GM21786 (cell line): Measurements from ENCODE around the gene TOGARAM1.

Source experiments
- ATAC-seq: cut with Tn5 transposase; IDR thresholded peaks from one replicate; pipeline ENCODE4 v1.9.1; 2021; ENCODE audit not compliant: unreplicated experiment

Gene TOGARAM1

DNA sequence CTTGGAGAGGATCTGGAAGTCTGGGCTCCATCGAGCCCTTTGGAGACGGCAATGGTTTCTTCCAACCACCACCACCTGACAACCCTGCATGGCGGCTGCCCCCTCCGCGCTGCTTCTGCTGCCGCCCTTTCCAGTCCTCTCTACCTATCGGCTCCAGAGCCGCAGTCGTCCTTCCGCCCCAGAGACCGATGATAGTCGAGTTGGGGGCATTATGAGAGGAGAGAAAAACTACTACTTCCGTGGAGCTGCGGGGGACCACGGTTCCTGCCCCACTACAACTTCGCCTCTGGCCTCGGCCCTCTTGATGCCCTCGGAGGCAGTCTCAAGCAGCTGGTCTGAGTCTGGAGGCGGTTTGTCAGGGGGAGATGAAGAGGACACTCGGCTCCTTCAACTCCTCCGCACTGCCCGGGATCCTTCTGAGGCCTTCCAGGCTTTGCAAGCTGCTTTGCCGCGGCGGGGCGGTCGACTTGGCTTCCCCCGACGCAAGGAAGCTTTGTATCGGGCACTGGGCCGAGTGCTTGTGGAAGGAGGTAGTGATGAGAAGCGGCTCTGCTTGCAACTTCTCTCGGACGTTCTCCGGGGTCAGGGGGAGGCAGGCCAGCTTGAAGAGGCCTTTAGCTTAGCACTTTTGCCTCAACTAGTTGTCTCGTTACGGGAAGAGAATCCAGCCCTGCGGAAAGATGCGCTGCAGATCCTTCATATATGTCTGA, 499 bp downstream of the TOGARAM1 start:
- peak; percentile 16 for ATAC-seq

DNA sequence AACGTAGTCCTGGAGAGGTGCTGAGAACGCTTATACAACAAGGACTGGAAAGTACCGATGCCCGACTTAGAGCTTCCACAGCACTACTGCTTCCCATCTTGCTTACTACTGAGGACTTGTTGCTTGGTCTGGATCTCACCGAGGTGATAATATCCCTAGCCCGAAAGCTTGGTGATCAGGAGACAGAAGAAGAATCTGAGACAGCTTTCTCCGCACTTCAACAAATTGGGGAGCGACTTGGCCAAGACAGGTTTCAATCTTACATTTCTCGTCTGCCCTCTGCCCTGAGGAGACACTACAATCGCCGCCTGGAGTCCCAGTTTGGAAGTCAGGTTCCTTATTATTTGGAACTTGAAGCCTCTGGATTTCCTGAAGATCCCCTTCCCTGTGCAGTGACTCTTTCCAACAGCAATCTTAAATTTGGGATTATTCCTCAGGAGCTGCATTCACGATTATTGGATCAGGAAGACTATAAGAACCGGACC, 1.1 kb downstream of the TOGARAM1 start:
- no peak for ATAC-seq

- ATAC-seq = no peak
These were observed 1.9 kb downstream of the TOGARAM1 start for GRCh38 chr14:44963775-44964380.

DNA sequence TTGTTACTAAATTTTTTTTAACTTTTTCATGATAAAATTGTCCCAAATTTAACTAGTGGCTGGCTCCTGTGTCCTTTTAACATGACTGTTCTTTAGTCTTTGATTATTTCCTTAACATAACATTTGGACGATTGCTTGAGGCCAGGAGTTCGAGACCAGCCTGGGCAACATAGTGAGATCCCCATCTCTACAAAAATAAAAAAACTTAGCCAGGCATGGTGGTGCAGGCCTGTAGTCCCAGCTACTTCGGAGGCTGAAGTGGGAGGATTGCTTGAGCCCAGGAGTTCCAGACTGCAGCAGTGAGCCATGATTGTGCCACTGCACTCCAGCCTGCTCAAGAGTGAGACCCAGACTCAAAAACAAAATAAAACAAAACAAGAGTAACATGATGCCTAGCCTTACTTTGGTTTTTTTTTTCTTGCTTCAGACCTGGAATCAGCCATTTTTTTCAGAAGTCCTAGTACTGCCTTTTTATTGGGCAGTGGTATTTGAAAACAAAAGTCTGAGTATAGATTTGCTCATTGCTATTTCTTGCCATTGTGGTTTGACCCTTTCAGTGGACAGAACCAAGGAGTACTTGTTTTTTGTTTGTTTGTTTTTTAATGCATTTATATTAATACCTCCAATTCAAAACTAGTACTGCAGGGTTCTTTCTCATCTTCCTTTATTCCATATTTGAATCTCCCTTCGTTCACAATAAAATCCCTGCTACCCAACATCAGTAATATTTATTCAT, 4.8 kb downstream of the TOGARAM1 start:
- ATAC-seq = no peak

DNA sequence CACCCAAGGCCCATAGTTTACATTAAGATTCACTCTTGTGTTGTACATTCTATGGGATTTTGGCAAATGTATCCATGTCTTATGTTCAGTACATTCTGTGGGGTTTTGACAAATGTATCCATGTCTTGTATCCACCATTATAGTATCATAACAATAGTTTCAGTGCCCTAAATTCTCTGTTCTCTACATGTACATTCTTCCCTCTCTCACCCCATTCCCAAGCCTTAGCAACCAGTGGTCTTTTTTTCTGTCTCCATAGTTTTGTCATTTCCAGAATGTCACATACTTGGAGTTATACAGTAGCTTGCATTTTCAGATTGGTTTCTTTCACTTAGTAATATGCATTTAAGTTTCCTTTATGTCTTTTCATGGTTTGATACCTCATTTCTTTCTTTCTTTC, 6.7 kb downstream of the TOGARAM1 start:
- ATAC-seq = no peak

DNA sequence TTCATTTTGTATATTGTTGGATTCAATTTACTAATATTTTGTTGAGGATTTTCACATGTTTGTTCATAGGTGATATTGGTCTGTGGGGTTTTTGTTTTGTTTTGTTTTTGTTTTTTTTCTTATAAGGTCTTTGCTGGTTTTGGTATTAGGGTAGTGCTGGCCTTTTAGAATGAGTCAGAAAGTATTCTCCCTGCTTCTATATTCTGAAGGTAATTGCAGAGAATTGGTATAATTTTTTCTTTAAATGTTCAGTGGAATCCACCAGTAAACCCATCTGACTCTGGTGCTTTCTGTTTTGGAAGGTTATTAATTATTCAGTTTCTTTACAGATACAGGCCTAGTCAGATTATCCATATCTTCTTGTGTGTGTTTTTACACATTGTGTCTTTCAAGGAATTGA, 8.9 kb downstream of the TOGARAM1 start:
- no peak for ATAC-seq

DNA sequence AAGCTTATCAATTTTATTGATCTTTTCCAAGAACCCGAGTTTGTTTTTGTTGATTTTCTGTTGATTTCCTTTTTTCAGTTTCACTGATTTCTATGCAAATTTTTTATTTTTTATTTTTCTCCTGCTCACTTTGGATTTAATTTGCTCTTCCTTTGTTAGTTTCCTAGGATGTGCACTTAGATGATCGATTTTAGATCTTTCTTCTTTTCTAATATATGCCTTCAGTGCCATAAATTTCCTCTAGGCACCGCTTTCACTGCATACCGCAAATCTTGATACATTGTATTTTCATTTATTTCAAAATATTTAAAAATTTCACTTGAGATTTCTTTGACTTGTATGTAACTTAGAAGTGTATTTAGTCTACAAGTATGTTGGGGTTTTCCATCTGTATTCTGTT, 9.5 kb downstream of the TOGARAM1 start:
- no peak for ATAC-seq

GRCh38 chr14:44979273-44979672, 17.3 kb downstream of the TOGARAM1 start:
- no peak for ATAC-seq

DNA sequence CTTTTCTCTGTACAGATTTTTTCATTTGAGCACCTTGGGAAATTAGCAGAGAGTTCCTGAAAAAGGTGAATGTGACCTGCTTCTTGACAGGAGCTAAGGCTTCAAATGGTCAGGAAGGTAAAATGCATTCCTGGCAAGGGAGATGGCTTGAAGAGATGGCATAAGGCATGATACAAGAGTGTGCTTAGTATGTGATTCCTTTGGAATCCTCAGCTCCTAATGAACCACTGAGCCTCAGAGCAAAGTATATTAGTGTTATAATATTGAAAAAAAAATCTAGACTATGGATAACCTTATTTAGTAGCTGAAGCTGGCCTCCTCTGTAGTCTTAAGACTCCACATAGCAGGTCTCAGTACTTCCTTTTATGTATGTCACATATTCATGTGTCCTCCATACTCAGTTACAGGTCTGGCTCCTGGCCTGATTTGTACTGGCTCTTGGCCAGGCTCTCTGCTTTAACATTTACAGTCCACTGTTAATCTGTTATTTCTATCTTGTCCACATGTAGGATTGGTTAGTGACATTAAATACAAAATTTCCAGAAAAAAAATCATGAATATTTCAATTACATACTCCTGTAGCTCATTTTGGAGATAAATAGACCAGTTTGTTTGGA, 17.9 kb downstream of the TOGARAM1 start:
- ATAC-seq = no peak

- no peak for ATAC-seq
These were observed 19.2 kb downstream of the TOGARAM1 start for GRCh38 chr14:44981198-44981597.

DNA sequence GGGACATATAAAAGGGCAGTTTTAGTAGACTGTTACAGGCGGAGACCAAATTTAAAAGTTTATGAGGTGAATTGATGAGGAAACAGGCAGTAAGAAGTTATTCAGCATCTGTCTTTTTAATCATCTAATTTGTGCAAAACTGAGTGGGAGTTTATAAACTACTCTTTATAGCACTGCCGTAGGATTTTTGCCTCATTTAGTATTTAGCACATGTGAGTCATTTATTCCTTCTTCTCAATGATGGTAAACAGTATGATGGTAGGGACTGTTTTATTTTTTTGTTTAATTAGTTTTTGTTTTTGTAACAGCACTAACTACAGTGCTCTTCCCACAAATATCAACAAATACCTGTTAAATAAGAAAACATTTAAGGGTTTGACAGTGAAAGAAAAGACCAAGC, 20.6 kb downstream of the TOGARAM1 start:
- no peak for ATAC-seq

DNA sequence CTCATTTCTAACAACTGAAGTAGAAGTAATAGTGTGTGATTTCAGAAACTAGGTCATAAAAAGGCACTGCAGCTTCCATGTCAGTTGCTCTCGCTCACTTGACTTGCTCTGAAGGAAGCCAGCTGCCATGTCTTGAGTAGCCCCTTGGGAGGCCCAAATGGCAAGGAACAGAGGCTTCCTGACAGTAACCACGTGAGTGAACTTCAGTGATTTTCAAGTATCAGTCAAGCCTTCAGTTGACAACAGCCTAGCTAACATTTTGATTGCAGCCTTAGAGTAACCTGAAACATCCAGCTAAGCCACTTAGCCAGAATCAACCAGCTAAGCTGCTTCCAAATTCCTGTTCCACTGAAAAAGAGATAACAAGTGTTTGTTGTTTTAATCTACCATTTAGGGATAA, 26.7 kb downstream of the TOGARAM1 start:
- ATAC-seq = no peak

GRCh38 chr14:44989497-44990440, 27.8 kb downstream of the TOGARAM1 start:
- no peak for ATAC-seq

DNA sequence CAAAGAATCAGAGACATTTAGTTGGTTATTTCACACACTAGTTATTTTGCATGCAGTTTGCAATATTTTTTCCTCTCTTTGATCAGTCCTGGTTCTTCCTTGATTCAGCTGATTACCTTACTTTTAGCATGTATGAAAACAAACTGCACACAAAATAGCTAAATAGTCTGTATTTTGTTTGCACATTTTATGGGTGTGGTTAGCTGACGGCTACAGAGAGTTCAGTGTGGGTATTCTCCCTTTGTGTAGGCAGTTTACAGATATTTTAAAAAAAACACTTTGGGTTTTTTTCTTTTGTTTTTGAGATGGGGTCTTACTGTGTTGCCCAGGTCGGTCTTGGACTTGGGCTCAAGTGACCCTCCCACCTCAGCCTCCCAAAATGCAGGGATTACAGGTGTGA, 28.5 kb downstream of the TOGARAM1 start:
- no peak for ATAC-seq

GRCh38 chr14:44995196-44995595, 33.2 kb downstream of the TOGARAM1 start:
- no peak for ATAC-seq

GRCh38 chr14:44995770-44996294, 33.8 kb downstream of the TOGARAM1 start:
- ATAC-seq = no peak

DNA sequence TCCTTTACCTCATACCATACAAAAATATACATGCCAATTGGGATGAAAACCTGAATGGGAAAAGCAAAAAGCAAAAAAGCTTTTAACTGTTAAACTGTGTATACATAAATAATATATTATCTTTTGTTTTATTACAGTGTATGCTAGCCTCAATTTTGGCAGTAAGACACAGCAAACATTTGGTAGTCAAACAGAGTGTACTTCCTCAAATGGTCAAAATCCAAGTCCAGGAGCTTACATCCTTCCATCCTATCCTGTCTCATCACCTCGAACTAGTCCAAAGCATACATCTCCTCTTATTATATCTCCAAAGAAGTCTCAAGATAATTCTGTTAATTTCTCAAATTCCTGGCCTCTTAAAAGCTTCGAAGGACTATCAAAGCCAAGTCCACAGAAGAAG, 41.9 kb downstream of the TOGARAM1 start:
- no peak for ATAC-seq

DNA sequence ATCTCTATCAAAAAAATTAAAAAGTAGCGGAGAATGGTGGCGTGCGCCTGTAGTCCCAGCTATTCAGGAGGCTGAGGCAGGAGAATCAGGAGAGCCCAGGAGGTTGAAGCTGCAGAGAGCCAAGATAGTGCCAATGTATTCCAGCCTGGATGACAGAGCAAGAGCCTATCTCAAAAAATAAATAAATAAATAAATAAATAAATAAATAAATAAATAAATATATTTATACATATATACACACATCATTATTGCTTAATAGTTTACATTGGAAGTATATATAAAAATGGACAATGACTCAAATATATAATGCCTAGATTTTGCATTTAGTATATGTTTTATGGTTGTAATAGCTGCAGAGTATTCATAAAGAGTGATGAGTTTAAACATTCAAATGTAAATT, 53.1 kb downstream of the TOGARAM1 start:
- ATAC-seq = no peak

GRCh38 chr14:45028107-45028626, 66.2 kb downstream of the TOGARAM1 start:
- ATAC-seq = no peak

- no peak for ATAC-seq
These were observed 72.7 kb downstream of the TOGARAM1 start for GRCh38 chr14:45034730-45035129.
